A673 (cell line): ENCODE data around the gene NEK7.

ENCODE experiments used
- EZH2 ChIP-seq: fragments of 200-600 bp; sonication (generic); IDR thresholded peaks from 2 replicates; pipeline ENCODE4 v1.6.1; 2017; ENCODE audit warnings: borderline replicate concordance, low read depth, mild to moderate bottlenecking, mixed read lengths, antibody characterized with exemption, low read length; ENCODE audit not compliant: poor library complexity, severe bottlenecking
- TF ChIP-seq, protein P1 (sequence below): fragments of 300-800, 200-600 bp; sonication (generic); conservative IDR thresholded peaks from 2 replicates; pipeline ENCODE4 v1.5.1; 2017; ENCODE audit warnings: low read depth, mild to moderate bottlenecking, antibody characterized with exemption, low read length, moderate library complexity, mixed read lengths

DNA sequence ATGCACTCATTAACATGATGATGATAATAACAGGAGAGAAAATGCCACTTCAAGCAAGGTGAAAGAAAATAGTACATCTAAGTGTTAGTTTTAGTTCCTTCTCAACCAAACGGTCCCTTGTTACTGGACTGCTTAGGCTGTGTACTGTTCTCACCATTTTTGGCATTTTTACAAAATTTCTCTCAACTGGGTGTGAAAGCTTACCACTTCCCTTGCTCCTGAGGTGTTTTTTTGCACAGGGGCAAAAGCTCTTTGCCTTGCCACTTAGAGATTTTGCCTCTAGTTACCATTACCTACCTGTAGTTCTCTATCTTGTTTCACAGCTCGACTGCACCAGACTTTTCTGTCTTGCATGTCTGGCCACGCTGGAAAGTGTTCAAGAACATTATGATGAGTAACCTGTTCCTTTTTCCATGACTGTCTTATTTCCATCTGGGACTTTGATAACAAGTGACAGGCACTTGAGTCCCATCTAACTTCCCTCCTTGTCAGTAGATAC lies 10.7 kb downstream of the NEK7 start:
- TF ChIP-seq, protein P1, sequence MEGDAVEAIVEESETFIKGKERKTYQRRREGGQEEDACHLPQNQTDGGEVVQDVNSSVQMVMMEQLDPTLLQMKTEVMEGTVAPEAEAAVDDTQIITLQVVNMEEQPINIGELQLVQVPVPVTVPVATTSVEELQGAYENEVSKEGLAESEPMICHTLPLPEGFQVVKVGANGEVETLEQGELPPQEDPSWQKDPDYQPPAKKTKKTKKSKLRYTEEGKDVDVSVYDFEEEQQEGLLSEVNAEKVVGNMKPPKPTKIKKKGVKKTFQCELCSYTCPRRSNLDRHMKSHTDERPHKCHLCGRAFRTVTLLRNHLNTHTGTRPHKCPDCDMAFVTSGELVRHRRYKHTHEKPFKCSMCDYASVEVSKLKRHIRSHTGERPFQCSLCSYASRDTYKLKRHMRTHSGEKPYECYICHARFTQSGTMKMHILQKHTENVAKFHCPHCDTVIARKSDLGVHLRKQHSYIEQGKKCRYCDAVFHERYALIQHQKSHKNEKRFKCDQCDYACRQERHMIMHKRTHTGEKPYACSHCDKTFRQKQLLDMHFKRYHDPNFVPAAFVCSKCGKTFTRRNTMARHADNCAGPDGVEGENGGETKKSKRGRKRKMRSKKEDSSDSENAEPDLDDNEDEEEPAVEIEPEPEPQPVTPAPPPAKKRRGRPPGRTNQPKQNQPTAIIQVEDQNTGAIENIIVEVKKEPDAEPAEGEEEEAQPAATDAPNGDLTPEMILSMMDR, result no peak
- no peak for TF ChIP-seq EZH2
